Brain microvascular endothelial cell (primary cell): ENCODE results near the gene ZNF155.

ENCODE experiments used
- DNase-seq: peaks from one replicate; pipeline ENCODE4 v3.0.0-alpha.2; 2020
- H3K27ac ChIP-seq: fragments of 250-450 bp; sonication (Bioruptor Pico); 2 replicates; pipeline ENCODE4 v1.5.1; 2020; ENCODE audit warnings: mild to moderate bottlenecking, moderate library complexity
- H3K27me3 ChIP-seq: fragments of 250-450 bp; sonication (Bioruptor Pico); replicated peaks from 2 replicates; pipeline ENCODE4 v1.5.1; 2020; ENCODE audit warnings: mild to moderate bottlenecking
- H3K36me3 ChIP-seq: fragments of 250-450 bp; sonication (Bioruptor Pico); replicated peaks from 2 replicates; pipeline ENCODE4 v1.5.1; 2020; ENCODE audit warnings: mild to moderate bottlenecking
- H3K4me3 ChIP-seq: 2 replicates; pipeline ENCODE4 v1.5.1; 2011; ENCODE audit warnings: low read depth, mild to moderate bottlenecking, control low read depth, low read length, moderate library complexity
- in situ Hi-C: cut with HindIII; loops from 2 replicates; pipeline ENCODE4 v1.10.0; 2017; ENCODE audit warnings: low sequenced_read_pairs, low pct_ligation_motif_present
- TF ChIP-seq, protein P1 (sequence below): IDR thresholded peaks from 2 replicates; pipeline ENCODE4 v1.5.1; 2011; ENCODE audit warnings: low read depth, mild to moderate bottlenecking, moderate library complexity, low read length, control low read depth, inconsistent platforms; ENCODE audit errors: missing control alignments

The ZNF155 gene

DNA sequence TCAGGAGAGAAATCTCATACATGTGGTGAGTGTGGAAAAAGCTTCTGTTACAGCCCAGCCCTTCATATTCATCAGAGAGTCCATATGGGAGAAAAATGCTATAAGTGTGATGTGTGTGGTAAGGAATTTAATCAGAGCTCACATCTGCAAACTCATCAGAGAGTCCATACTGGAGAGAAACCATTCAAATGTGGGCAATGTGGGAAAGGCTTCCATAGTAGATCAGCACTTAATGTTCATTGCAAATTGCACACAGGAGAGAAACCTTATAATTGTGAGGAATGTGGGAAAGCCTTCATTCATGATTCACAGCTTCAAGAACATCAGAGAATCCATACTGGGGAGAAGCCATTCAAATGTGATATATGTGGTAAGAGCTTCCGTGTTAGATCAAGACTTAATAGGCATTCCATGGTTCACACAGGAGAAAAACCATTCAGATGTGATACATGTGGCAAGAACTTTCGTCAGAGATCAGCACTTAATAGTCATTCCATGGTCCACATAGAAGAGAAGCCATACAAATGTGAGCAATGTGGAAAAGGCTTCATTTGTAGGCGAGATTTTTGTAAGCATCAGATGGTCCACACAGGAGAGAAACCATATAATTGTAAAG lies 17.8 kb upstream of the ZNF155 start:
- Histone ChIP-seq H3K27ac (no peak overlapping the region), H3K27me3 (no peaks in the 10 kb centered on the region), H3K4me3 (no peak overlapping the region), H3K36me3 (peaks cover 49% of the 10 kb centered on the region)
- DNase-seq = no peak
- in situ Hi-C loops = no loop called here
- TF ChIP-seq, protein P1, sequence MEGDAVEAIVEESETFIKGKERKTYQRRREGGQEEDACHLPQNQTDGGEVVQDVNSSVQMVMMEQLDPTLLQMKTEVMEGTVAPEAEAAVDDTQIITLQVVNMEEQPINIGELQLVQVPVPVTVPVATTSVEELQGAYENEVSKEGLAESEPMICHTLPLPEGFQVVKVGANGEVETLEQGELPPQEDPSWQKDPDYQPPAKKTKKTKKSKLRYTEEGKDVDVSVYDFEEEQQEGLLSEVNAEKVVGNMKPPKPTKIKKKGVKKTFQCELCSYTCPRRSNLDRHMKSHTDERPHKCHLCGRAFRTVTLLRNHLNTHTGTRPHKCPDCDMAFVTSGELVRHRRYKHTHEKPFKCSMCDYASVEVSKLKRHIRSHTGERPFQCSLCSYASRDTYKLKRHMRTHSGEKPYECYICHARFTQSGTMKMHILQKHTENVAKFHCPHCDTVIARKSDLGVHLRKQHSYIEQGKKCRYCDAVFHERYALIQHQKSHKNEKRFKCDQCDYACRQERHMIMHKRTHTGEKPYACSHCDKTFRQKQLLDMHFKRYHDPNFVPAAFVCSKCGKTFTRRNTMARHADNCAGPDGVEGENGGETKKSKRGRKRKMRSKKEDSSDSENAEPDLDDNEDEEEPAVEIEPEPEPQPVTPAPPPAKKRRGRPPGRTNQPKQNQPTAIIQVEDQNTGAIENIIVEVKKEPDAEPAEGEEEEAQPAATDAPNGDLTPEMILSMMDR = no peak

DNA sequence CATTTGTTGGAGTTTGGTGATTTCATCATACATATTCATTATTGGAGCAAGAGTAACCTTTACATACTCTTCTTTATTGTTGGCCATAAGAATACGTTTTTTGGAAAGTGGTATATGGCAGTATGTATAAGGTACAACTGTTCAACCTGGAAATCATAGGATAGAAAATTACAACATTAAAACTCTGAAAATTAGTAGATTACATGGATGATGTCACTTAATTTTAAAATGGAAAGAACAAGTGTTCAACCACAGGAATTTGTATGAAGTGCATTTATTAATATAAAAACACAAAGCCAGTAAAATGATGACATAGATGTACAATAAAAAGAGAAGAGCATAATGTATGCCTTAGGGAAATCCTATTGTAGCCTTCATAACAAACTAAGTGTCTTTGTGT lies 7.3 kb upstream of the ZNF155 start:
- Histone ChIP-seq H3K27ac (no peak overlapping the region), H3K36me3 (no peaks in the 10 kb centered on the region), H3K27me3 (no peaks in the 10 kb centered on the region), H3K4me3 (no peak overlapping the region)
- TF ChIP-seq, protein P1 = no peak
- in situ Hi-C loops = no loop called here
- no peak for DNase-seq

DNA sequence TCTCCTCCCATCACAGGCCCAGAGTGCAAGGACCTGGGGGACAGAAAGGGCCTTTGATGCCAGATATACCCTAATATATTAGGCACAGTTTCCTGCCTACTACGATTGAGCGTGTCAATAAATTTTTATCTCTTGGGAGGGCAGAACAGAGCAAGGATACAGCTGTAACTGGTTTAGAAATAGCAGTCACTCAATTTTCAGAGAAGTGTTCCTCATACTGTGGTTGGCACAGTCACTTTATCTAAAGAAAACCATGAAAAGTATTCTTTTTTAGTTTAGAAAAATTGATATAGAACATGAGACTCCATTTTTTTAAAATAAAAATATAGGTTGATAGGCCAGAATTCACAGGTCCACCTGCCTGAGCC lies 460 bp upstream of the ZNF155 start:
- in situ Hi-C loops = no loop called here
- H3K27ac ChIP-seq = no peak overlapping the region

DNA sequence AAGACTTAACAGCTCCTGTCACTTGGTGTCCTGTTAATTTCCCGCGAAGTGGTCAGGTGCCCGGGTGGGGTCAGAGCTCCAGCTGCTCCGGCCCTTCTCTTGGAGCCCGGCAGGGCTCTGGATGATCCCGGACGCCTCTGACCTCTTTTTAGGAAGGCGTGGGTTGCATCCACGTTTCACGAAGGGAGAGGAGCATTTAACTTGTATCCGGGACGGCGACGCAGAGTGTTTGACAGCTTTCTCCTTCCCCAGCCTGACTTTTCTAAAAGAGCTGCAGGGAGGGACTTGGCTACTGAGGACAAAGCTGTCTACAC lies 656 bp downstream of the ZNF155 start:
- TF ChIP-seq, protein P1 = no peak
- Histone ChIP-seq H3K27ac (no peak overlapping the region), H3K36me3 (no peaks in the 10 kb centered on the region), H3K27me3 (no peaks in the 10 kb centered on the region), H3K4me3 (peak overlapping the region; percentile 67)
- in situ Hi-C loops = no loop called here
- DNase-seq = no peak

More for the DNA sequence above, 460 bp upstream of the ZNF155 start:
- TF ChIP-seq, protein P1 = no peak
- Histone ChIP-seq H3K27me3 (no peaks in the 10 kb centered on the region), H3K36me3 (no peaks in the 10 kb centered on the region), H3K4me3 (peak overlapping the region; percentile 67)
- DNase-seq = no peak

DNA sequence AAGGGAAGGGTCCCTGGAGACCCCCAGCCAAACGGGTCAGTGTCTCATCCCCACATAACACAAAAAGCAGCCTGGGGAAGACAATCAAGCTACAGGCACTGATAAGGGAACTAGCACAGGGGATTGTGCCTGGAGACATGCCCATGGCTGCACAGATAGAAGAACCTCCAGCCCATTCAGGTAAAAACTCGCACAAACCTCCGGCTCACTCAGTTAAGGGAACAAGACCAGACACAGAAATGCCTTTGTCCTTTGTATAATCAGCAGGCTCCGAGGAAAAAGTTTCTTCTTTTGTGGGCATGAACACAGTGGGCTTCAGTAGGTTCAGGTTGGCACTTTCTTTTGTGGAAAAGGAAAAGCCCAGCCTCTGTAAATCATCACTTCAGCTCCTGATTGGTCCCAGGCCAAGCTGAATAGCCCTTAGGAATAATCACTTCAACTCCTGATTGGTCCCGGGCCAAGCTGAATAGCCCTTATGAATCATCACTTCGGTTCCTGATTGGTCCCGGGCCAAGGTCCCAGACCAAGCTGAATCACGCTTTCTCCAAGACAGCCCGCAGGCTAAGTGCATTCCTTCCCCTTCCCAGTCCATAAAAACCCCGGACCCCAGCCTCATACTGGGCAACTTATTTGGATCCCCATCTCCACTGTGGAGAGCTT lies 13.8 kb downstream of the ZNF155 start:
- Histone ChIP-seq H3K27me3 (no peaks in the 10 kb centered on the region), H3K4me3 (no peak overlapping the region), H3K27ac (no peak overlapping the region), H3K36me3 (peaks cover 28% of the 10 kb centered on the region)
- peak; percentile 9 for DNase-seq
- TF ChIP-seq, protein P1 = no peak
- in situ Hi-C loops = no loop called here

DNA sequence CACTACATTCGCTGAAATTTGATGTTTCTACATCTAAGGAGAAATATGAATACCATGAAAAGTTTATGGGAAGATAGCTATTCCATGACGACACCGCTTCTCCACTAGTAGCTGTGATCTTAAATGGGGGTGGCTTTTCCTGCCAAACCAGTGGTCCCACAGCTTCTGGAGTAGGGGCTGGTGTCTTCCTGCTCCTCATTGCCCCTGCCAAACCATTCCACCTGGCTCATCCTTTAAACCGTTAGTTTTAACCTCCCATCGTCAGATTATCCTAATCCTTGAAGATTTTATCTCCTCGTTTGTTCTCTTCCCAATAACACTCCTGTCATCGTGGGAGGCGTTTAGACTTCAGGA lies 18.2 kb downstream of the ZNF155 start:
- Histone ChIP-seq H3K4me3 (peak overlapping the region; percentile 86), H3K27ac (peak overlapping the region; percentile 50), H3K27me3 (no peaks in the 10 kb centered on the region), H3K36me3 (no peaks in the 10 kb centered on the region)
- TF ChIP-seq, protein P1 = no peak
- in situ Hi-C loops = no loop called here
- no peak for DNase-seq
